Measurements from ENCODE around the gene TNFRSF6B.

Gene TNFRSF6B

GRCh38 chr20:63739130-63740069 lies 42.9 kb downstream of the TNFRSF6B start, which contains the start of gene SLC2A4RG:
TSS of gene SLC2A4RG (plus strand) at chr20:63739776. CDS start at chr20:63739913, 137 bp downstream.
- DNase-seq: peak; percentile 83

- DNase-seq: peak; percentile 69
Measured at GRCh38 chr20:63740070-63740626, 43.7 kb downstream of the TNFRSF6B start.

GRCh38 chr20:63740627-63741353 lies 44.3 kb downstream of the TNFRSF6B start:
- peak; percentile 46 for DNase-seq

GRCh38 chr20:63741354-63741675 lies 44.9 kb downstream of the TNFRSF6B start:
- DNase-seq: no peak

- no peak for DNase-seq
Measured at GRCh38 chr20:63741676-63742380, 45.4 kb downstream of the TNFRSF6B start.

GRCh38 chr20:63742381-63743024 lies 46.1 kb downstream of the TNFRSF6B start:
- DNase-seq: no peak

GRCh38 chr20:63743210-63743970 lies 46.9 kb downstream of the TNFRSF6B start:
- no peak for DNase-seq

- no peak for DNase-seq
Measured at GRCh38 chr20:63744158-63744557, 47.7 kb downstream of the TNFRSF6B start.

GRCh38 chr20:63744574-63745423 lies 48.3 kb downstream of the TNFRSF6B start:
- no peak for DNase-seq

- DNase-seq: no peak
Measured at GRCh38 chr20:63745424-63745805, 49.0 kb downstream of the TNFRSF6B start.

- no peak for DNase-seq
Measured at GRCh38 chr20:63745961-63746731, 49.7 kb downstream of the TNFRSF6B start.

- no peak for DNase-seq
Measured at GRCh38 chr20:63746751-63747315, 50.4 kb downstream of the TNFRSF6B start.

- no peak for DNase-seq
Measured at GRCh38 chr20:63747622-63748069, 51.2 kb downstream of the TNFRSF6B start.

All from CD4-positive, alpha-beta T cell treated with Interleukin-6 for 4 hours (primary cell).